NT2/D1 (cell line): Measurements from ENCODE around the gene STAU1.

Experiments used
- SUZ12 ChIP-seq: IDR thresholded peaks from 2 replicates; pipeline ENCODE4 v1.6.1; 2011; ENCODE audit not compliant: insufficient read length, insufficient read depth; ENCODE audit errors: extremely low read depth
- YY1 ChIP-seq: IDR thresholded peaks from 2 replicates; pipeline ENCODE4 v1.6.1; 2011; ENCODE audit not compliant: insufficient read length, insufficient read depth

DNA sequence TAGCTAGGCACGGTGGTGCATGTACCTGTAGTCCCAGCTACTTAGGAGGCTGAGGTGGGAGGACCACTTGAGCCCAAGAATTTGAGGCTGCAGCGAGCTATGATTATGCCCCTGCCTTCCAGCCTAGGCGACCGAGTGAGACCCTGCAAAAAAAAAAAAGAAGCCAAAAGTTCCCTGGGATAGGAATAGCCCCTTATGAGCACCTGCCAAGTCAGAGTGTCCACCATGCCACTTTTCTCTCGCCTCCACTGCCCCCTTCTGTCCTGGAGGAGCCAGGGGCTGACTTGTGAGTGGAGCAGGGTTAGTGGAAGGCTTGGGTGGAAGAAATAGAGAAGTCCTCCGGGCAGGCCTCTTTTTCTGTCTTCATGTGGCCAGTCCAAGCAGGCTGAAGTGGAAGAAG lies 18.9 kb upstream of the STAU1 start:
- no peak for TF ChIP-seq SUZ12
- no peak for TF ChIP-seq YY1
